ENCODE data around the gene OLFML2B. TPM values are rescaled to one million over a fixed set of nuclear protein-coding genes. Genes with fewer than 3 reads are reported as not detected.

OLFML2B gene
- polyA plus RNA-seq, 1 of the 3 experiments (the other 2 are of a cell fraction), result 7.3 TPM

- no peak overlapping the region for H3K4me3 ChIP-seq (ENCODE audit: low read depth in 2 of 2, low read length in 1 of 2)
- no peaks in the 10 kb centered on the region for H3K9me3 ChIP-seq
- no peaks in the 10 kb centered on the region for H3K9me2 ChIP-seq
- POLR2A ChIA-PET, result no interaction called here
- H3K4me2 ChIP-seq, result no peak overlapping the region
- H3F3A ChIP-seq (replicated peaks; ENCODE audit: insufficient read depth), result peaks cover 11% of the 10 kb centered on the region
- CTCF ChIA-PET, result interaction anchor here (1.1 kb wide), 2 partner anchors 9 to 223 kb away, joined by 3 read pairs; no protein-coding TSS in a partner anchor
- no peak overlapping the region for H3K9ac ChIP-seq
- H4K20me1 ChIP-seq (ENCODE audit: insufficient read depth), result no peaks in the 10 kb centered on the region
- H3K27me3 ChIP-seq (ENCODE audit: insufficient read depth), result no peaks in the 10 kb centered on the region
- H3K79me2 ChIP-seq (ENCODE audit: insufficient read depth), result no peaks in the 10 kb centered on the region
- DNase-seq, result no peak
- TF ChIP-seq NRF1 (IDR thresholded peaks at IDR 0.05; ENCODE audit: low read depth, low read length) (no peak), RXRA (IDR thresholded peaks at IDR 0.05; ENCODE audit: borderline replicate concordance, low read depth) (no peak), PBX3 (IDR thresholded peaks at IDR 0.05) (no peak), MXI1 (IDR thresholded peaks at IDR 0.05; ENCODE audit: low read depth, low read length) (no peak), POLR2AphosphoS5 (IDR thresholded peaks at IDR 0.05; ENCODE audit: low read depth, low read length) (no peak), NFIC (IDR thresholded peaks at IDR 0.05; ENCODE audit: borderline replicate concordance) (no peak), REST (IDR thresholded peaks at IDR 0.05; ENCODE audit: low read depth, low read length) (no peak), GABPA (IDR thresholded peaks at IDR 0.05; ENCODE audit: low read depth) (no peak)
- H3K27ac ChIP-seq (ENCODE audit: low read depth in 2 of 2, low read length in 1 of 2), result no peak overlapping the region
- H3K4me1 ChIP-seq (ENCODE audit: control insufficient read depth in 1 of 2, insufficient read depth in 2 of 2, low read depth in 1 of 2, low read length in 1 of 2), result peaks cover 13 to 18% of the 10 kb centered on the region in 2 experiments
- 59% methylated on average over 3 of the region's 3 CpGs for WGBS (ENCODE audit: low lambda C conversion rate)
- H3K36me3 ChIP-seq (replicated peaks in 1 of 2; ENCODE audit: control insufficient read depth in 1 of 2, insufficient read depth in 2 of 2, low read length in 1 of 2), result peaks cover 10 to 15% of the 10 kb centered on the region in 2 experiments
- no peak overlapping the region for H2AFZ ChIP-seq (ENCODE audit: low read depth)
Observed at GRCh38 chr1:162015196-162015595, 8.5 kb downstream of the OLFML2B start.

DNA sequence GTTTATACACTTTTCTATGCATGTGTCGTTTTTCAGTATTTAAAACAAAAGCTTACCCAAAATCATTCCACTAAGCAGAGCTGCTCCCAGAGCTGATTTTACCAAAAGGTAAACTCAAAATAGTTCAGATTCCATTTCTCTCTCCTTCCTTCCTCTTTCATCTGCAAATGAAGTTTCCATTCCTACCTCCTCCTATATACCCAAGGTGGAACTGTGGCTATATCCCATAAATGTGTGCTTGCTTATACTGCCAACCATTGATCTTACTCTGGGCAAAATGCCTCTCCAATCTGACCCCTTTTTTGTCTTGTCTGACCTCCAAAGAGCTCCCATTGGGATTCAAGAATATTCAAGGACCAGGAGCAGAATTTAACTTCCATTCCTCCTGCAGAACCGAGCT is 9.5 kb downstream of the OLFML2B start:
- H3K4me3 ChIP-seq (ENCODE audit: low read depth in 2 of 2, low read length in 1 of 2), result no peak overlapping the region
- TF ChIP-seq TEAD4 (IDR thresholded peaks at IDR 0.05; ENCODE audit: borderline replicate concordance, insufficient read depth) (no peak), EP300 (IDR thresholded peaks at IDR 0.05; ENCODE audit: borderline replicate concordance in 1 of 2, low read depth in 1 of 2, low read length in 1 of 2) (no peak), GATA2 (CRISPR knock-in tag; IDR thresholded peaks at IDR 0.05) (no peak), SMC3 (IDR thresholded peaks at IDR 0.05; ENCODE audit: low read depth, low read length) (no peak), MEF2A (IDR thresholded peaks at IDR 0.05; ENCODE audit: borderline replicate concordance, low read depth) (no peak), EZH2phosphoT487 (IDR thresholded peaks at IDR 0.05; ENCODE audit: borderline replicate concordance, low read depth) (no peak), FOSL2 (IDR thresholded peaks at IDR 0.05; ENCODE audit: borderline replicate concordance, low read depth) (no peak), PBX3 (IDR thresholded peaks at IDR 0.05) (no peak), TCF12 (IDR thresholded peaks at IDR 0.05) (no peak), GABPA (IDR thresholded peaks at IDR 0.05; ENCODE audit: low read depth) (no peak)
- H3K4me2 ChIP-seq, result no peak overlapping the region
- H3K4me1 ChIP-seq (ENCODE audit: control insufficient read depth in 1 of 2, insufficient read depth in 2 of 2, low read depth in 1 of 2, low read length in 1 of 2), result peaks cover 9 to 10% of the 10 kb centered on the region in 2 experiments
- ChIA-PET POLR2A (no interaction called here), CTCF (interaction anchor here (0.6 to 1.1 kb wide), 2 partner anchors 157 to 222 kb away, joined by 3 read pairs; no protein-coding TSS in a partner anchor)
- no peaks in the 10 kb centered on the region for H4K20me1 ChIP-seq (ENCODE audit: insufficient read depth)
- no peaks in the 10 kb centered on the region for H3K9me2 ChIP-seq
- no peaks in the 10 kb centered on the region for H3K9me3 ChIP-seq
- no peaks in the 10 kb centered on the region for H3K27me3 ChIP-seq (ENCODE audit: insufficient read depth)
- H3K9ac ChIP-seq, result no peak overlapping the region
- no peak overlapping the region for H2AFZ ChIP-seq (ENCODE audit: low read depth)
- no peak for DNase-seq
- peaks cover 7% of the 10 kb centered on the region for H3F3A ChIP-seq (replicated peaks; ENCODE audit: insufficient read depth)
- no peak overlapping the region for H3K27ac ChIP-seq (ENCODE audit: low read depth in 2 of 2, low read length in 1 of 2)
- H3K79me2 ChIP-seq (ENCODE audit: insufficient read depth), result no peaks in the 10 kb centered on the region
- H3K36me3 ChIP-seq (replicated peaks in 1 of 2; ENCODE audit: control insufficient read depth in 1 of 2, insufficient read depth in 2 of 2, low read length in 1 of 2), result peaks cover 12 to 15% of the 10 kb centered on the region in 2 experiments
- WGBS (ENCODE audit: low lambda C conversion rate), result 57% methylated on average over 2 of the region's 2 CpGs

Measured in SK-N-SH (cell line).